ENCODE measurements around the gene SCN1A. TPM values are rescaled to one million over a fixed set of nuclear protein-coding genes. Genes with fewer than 3 reads are reported as not detected.

Gene SCN1A
- total and polyA plus RNA-seq, 2 of the 8 experiments (the other 6 are each of a cell fraction or from before 2014, with no cell fraction given): 0.18 to 1.9 TPM

DNA sequence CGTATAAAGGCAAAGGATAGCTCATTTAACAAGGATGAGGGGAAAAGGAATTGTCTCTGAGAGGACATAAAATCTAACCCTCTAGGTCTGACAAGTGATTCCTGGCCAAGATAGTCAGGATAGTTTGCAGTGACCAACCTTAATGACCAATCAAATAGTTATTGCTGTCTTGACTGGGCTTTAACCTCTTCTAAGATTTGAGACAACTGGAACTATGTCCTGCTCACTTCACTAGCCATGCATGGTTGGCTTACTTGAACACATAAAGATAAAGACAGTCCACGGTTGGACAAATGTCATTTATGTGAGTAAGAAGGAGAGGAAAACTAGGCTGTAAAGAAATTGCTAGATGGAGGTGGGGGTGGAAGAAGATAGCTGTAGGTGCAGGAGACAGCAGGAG lies 53.8 kb downstream of the SCN1A start (continued):
- TF ChIP-seq, protein P1, sequence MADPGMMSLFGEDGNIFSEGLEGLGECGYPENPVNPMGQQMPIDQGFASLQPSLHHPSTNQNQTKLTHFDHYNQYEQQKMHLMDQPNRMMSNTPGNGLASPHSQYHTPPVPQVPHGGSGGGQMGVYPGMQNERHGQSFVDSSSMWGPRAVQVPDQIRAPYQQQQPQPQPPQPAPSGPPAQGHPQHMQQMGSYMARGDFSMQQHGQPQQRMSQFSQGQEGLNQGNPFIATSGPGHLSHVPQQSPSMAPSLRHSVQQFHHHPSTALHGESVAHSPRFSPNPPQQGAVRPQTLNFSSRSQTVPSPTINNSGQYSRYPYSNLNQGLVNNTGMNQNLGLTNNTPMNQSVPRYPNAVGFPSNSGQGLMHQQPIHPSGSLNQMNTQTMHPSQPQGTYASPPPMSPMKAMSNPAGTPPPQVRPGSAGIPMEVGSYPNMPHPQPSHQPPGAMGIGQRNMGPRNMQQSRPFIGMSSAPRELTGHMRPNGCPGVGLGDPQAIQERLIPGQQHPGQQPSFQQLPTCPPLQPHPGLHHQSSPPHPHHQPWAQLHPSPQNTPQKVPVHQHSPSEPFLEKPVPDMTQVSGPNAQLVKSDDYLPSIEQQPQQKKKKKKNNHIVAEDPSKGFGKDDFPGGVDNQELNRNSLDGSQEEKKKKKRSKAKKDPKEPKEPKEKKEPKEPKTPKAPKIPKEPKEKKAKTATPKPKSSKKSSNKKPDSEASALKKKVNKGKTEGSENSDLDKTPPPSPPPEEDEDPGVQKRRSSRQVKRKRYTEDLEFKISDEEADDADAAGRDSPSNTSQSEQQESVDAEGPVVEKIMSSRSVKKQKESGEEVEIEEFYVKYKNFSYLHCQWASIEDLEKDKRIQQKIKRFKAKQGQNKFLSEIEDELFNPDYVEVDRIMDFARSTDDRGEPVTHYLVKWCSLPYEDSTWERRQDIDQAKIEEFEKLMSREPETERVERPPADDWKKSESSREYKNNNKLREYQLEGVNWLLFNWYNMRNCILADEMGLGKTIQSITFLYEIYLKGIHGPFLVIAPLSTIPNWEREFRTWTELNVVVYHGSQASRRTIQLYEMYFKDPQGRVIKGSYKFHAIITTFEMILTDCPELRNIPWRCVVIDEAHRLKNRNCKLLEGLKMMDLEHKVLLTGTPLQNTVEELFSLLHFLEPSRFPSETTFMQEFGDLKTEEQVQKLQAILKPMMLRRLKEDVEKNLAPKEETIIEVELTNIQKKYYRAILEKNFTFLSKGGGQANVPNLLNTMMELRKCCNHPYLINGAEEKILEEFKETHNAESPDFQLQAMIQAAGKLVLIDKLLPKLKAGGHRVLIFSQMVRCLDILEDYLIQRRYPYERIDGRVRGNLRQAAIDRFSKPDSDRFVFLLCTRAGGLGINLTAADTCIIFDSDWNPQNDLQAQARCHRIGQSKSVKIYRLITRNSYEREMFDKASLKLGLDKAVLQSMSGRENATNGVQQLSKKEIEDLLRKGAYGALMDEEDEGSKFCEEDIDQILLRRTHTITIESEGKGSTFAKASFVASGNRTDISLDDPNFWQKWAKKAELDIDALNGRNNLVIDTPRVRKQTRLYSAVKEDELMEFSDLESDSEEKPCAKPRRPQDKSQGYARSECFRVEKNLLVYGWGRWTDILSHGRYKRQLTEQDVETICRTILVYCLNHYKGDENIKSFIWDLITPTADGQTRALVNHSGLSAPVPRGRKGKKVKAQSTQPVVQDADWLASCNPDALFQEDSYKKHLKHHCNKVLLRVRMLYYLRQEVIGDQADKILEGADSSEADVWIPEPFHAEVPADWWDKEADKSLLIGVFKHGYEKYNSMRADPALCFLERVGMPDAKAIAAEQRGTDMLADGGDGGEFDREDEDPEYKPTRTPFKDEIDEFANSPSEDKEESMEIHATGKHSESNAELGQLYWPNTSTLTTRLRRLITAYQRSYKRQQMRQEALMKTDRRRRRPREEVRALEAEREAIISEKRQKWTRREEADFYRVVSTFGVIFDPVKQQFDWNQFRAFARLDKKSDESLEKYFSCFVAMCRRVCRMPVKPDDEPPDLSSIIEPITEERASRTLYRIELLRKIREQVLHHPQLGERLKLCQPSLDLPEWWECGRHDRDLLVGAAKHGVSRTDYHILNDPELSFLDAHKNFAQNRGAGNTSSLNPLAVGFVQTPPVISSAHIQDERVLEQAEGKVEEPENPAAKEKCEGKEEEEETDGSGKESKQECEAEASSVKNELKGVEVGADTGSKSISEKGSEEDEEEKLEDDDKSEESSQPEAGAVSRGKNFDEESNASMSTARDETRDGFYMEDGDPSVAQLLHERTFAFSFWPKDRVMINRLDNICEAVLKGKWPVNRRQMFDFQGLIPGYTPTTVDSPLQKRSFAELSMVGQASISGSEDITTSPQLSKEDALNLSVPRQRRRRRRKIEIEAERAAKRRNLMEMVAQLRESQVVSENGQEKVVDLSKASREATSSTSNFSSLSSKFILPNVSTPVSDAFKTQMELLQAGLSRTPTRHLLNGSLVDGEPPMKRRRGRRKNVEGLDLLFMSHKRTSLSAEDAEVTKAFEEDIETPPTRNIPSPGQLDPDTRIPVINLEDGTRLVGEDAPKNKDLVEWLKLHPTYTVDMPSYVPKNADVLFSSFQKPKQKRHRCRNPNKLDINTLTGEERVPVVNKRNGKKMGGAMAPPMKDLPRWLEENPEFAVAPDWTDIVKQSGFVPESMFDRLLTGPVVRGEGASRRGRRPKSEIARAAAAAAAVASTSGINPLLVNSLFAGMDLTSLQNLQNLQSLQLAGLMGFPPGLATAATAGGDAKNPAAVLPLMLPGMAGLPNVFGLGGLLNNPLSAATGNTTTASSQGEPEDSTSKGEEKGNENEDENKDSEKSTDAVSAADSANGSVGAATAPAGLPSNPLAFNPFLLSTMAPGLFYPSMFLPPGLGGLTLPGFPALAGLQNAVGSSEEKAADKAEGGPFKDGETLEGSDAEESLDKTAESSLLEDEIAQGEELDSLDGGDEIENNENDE (IDR thresholded peaks at IDR 0.05; ENCODE audit: insufficient replicate concordance, low read length): no peak
- TF ChIP-seq JUN (IDR thresholded peaks at IDR 0.05; ENCODE audit: low read depth, low read length): no peak
- TF ChIP-seq SIX5 (IDR thresholded peaks at IDR 0.05; ENCODE audit: low read depth, low read length): no peak
- no peak for TF ChIP-seq CHD1 (IDR thresholded peaks at IDR 0.05; ENCODE audit: low read depth, low read length)
- no peak for TF ChIP-seq RFX5 (IDR thresholded peaks at IDR 0.05; ENCODE audit: borderline replicate concordance, low read depth, low read length)
- TF ChIP-seq, protein P2, sequence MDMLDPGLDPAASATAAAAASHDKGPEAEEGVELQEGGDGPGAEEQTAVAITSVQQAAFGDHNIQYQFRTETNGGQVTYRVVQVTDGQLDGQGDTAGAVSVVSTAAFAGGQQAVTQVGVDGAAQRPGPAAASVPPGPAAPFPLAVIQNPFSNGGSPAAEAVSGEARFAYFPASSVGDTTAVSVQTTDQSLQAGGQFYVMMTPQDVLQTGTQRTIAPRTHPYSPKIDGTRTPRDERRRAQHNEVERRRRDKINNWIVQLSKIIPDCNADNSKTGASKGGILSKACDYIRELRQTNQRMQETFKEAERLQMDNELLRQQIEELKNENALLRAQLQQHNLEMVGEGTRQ (IDR thresholded peaks at IDR 0.05; ENCODE audit: low read length): no peak
- TF ChIP-seq JUND (IDR thresholded peaks at IDR 0.05; ENCODE audit: low read length): no peak
- no peak for TF ChIP-seq SRF (IDR thresholded peaks at IDR 0.05; ENCODE audit: low read depth, low read length)
